IgD-negative memory B cell (primary cell): Measurements from ENCODE around the gene DHFR. TPM values are rescaled to one million over a fixed set of nuclear protein-coding genes. Genes with fewer than 3 reads are reported as not detected.
A peak's percentile ranks its signal among the peaks of the same experiment; 100 is the strongest.
"Not testable (repeated sequence)": the region's sequence is repeated elsewhere in the genome, so short reads cannot be mapped to it uniquely, and the experiment has no call there.

ENCODE experiments used
- H3K27ac Mint-ChIP-seq, 3 donors: one replicate each; pipeline ENCODE4 v1.8.0; 2020 to 2022; ENCODE audit warnings: mild to moderate bottlenecking in 3 of 3, mixed read lengths in 3 of 3, moderate library complexity in 1 of 3
- H3K27me3 Mint-ChIP-seq: one replicate; pipeline ENCODE4 v1.8.0; 2021; ENCODE audit warnings: mixed read lengths
- H3K36me3 Mint-ChIP-seq: one replicate; pipeline ENCODE4 v1.8.0; 2020; ENCODE audit warnings: mild to moderate bottlenecking, mixed read lengths
- H3K4me1 Mint-ChIP-seq, 3 donors: one replicate each; pipeline ENCODE4 v1.8.0; 2020 to 2022; ENCODE audit warnings: mixed read lengths in 3 of 3, mild to moderate bottlenecking in 1 of 3
- H3K4me3 Mint-ChIP-seq, 4 donors: one replicate each; pipeline ENCODE4 v1.8.0; 2020 to 2022; ENCODE audit warnings: mild to moderate bottlenecking in 4 of 4, mixed read lengths in 4 of 4, moderate library complexity in 3 of 4
- H3K9me3 Mint-ChIP-seq, 3 donors: one replicate each; pipeline ENCODE4 v1.8.0; 2020 to 2021; ENCODE audit warnings: mixed read lengths in 3 of 3, mild to moderate bottlenecking in 1 of 3
- polyA plus RNA-seq: library from polyadenylated mRNA; unstranded; fragments of 300-500 nt; fragmentation: Illumina TruSeq; gene quantifications from one replicate; pipeline ENCODE4 v1.2.3, GENCODE V29; 2021

Gene DHFR
- polyA plus RNA-seq, 1 donor from 2014 or later, result 4.2 TPM

DNA sequence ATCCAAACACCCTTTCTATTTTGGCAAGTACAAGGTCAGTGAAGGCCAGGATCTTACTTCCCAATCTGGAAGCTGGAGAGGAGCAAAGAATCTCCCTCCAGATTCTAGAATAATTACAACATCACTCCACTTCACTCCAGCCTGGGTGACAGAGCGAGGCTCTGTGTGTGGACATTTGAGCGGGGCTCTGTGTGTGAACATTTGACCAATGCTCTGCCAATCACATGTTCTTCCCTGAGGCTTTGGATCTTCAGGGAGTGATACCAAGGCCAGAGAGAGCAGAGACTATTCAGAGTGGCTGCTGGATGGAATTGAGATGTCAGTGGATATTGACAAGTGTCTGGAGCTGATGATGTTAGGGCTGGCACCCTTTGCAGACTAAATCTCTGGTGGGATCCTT lies 60.0 kb downstream of the DHFR start:
- no peaks in the 10 kb centered on the region for H3K9me3 Mint-ChIP-seq
- H3K4me3 Mint-ChIP-seq, result no peak overlapping the region
- peaks cover 0 to 2% (median 0%) of the 10 kb centered on the region in 3 donors for H3K4me1 Mint-ChIP-seq
- no peaks in the 10 kb centered on the region for H3K27me3 Mint-ChIP-seq
- no peaks in the 10 kb centered on the region for H3K36me3 Mint-ChIP-seq
- H3K27ac Mint-ChIP-seq, result no peak overlapping the region

DNA sequence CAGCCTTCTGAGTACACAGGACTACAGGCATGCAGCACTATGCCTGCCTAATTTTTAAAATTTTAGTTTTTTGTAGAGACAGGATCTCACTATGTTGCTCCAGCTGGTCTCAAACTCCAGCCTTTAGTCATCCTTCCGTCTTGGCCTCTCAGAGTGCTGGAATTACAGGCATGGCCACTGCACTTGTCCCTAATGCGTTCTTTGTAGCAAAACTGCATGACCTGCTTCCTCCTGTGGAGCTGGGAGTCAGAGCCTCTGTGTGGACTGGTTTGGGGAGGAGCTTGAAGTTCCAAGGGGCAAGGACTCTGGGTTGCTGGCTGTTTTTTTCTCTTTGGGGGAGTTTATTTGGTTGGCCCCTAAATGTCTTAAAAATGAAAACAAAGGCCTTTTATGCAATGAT lies 62.0 kb downstream of the DHFR start:
- H3K27ac Mint-ChIP-seq, result no peak overlapping the region
- no peaks in the 10 kb centered on the region for H3K9me3 Mint-ChIP-seq
- H3K36me3 Mint-ChIP-seq, result no peaks in the 10 kb centered on the region
- peaks cover 0 to 2% (median 0%) of the 10 kb centered on the region in 3 donors for H3K4me1 Mint-ChIP-seq
- H3K27me3 Mint-ChIP-seq, result no peaks in the 10 kb centered on the region
- no peak overlapping the region for H3K4me3 Mint-ChIP-seq

DNA sequence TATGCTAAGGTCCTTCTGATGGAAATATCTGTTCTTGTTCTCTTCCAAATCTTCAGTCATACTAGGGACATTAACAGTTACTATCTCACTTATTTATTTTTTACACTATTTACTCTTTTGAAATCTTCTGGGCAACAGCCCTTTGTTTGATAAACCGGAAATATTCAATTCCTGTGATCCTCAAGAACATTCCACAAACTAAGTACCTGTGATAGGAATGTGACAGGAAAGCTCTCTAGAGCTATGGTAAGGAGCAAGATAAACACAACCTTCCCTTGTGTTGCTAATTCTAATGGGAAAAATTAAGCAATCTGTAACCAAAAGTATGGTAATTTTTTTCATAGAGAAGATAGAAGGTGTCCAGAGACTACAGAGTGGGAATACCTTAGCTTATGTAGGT lies 62.7 kb downstream of the DHFR start:
- no peak overlapping the region for H3K4me3 Mint-ChIP-seq
- H3K4me1 Mint-ChIP-seq, result peaks cover 0 to 2% (median 0%) of the 10 kb centered on the region in 3 donors
- H3K27ac Mint-ChIP-seq, result peak overlapping the region in 1 of 3 donors; percentile 57
- no peaks in the 10 kb centered on the region for H3K27me3 Mint-ChIP-seq
- no peaks in the 10 kb centered on the region for H3K36me3 Mint-ChIP-seq
- H3K9me3 Mint-ChIP-seq, result no peaks in the 10 kb centered on the region

DNA sequence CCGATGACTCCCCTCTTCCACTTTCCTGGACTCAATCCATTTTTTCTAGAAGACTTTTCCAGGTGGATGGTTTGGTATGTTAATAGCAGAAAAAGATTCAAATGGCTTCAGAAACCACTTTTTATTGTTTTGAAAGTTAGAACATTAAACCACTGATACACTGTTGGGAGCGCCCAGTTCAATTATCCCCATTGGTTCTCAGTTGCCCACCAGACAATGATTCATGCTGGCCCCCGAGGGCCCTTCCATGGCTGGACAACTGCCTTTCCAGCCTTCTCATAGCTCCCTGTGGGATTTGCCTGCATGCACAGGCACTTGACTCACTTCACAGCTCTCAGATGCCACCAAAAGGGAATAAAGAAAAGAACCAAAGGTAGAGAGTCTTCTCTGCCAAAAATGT lies 63.4 kb downstream of the DHFR start:
- no peak overlapping the region for H3K4me3 Mint-ChIP-seq
- no peaks in the 10 kb centered on the region for H3K27me3 Mint-ChIP-seq
- H3K36me3 Mint-ChIP-seq, result no peaks in the 10 kb centered on the region
- H3K9me3 Mint-ChIP-seq, result no peaks in the 10 kb centered on the region
- H3K27ac Mint-ChIP-seq, result no peak overlapping the region
- H3K4me1 Mint-ChIP-seq, result peaks cover 0 to 2% (median 0%) of the 10 kb centered on the region in 3 donors

DNA sequence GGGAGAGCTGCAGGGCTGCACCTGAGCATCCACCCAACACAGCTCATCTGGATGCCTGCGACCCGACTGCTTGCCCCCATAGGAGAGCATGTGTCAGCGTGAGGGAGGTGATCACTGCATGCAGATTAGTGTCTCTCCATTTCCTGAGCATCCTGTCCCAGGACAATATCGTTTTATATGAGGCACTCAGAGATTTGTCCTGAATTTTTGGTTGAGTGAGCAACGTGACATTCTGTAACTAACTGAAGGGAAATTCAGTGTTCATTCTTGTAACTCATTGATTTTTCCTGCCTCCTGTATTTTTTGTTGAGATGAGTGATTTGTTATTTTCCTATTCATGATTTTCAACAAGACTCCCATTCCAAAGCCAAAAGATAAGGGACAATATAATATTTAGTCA lies 64.0 kb downstream of the DHFR start:
- Mint-ChIP-seq H3K4me3 (no peak overlapping the region), H3K9me3 (no peaks in the 10 kb centered on the region), H3K27ac (no peak overlapping the region), H3K4me1 (peaks cover 0 to 2% (median 0%) of the 10 kb centered on the region in 3 donors), H3K27me3 (no peaks in the 10 kb centered on the region), H3K36me3 (no peaks in the 10 kb centered on the region)

DNA sequence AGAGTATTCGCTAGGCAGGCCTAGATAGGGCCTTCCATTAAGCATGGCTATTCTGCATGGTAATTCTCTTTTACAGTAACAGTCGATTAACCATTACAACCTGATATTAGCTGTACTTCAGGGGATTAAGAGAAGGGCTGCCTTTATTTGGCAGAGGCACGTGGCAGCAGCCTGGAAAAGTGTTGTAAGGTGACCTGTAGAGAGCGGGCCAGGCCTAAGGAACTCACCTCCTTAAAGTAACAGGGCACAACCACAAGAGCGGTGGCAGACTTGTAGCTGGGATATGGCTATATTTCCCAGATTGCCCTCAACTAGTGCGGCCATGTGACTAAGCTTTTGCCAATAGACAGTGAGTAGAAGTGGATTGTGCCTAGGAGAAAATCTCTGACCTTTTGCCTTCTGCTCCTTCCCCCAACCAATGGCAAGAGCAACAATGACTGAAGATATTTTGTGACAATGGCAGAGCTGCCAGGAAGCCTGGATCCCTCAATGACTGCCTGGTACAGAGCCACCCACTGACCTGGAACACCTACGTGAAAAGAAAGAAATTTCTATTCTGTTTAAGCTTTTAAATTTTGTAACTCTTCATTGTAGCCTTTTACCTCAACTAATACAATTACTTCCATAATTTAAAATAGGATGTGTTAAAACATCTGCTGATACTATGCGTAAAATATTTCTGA lies 65.8 kb downstream of the DHFR start:
- no peak overlapping the region for H3K27ac Mint-ChIP-seq
- H3K4me3 Mint-ChIP-seq, result no peak overlapping the region
- peaks cover 4% of the 10 kb centered on the region for H3K36me3 Mint-ChIP-seq

DNA sequence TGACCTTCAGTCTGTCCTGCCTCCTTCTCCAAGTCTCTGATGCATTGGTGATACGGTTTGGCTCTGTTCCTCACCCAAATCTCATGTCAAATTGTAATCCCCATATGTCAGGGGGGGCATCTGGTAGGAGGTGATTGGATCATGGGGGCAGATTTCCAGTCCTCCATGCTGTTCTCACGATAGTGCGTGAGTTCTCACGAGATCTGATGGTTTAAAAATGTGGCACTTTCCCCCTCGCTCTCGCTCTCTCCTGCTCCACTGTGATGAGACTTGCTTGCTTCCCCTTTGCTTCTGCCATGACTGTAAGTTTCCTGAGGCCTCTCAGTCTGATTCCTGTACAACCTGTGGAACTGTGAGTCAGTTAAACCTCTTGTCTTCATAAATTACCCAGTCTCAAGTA lies 70.0 kb downstream of the DHFR start:
- Mint-ChIP-seq H3K36me3 (peaks cover 4% of the 10 kb centered on the region), H3K4me1 (no peaks in the 10 kb centered on the region), H3K27me3 (peaks cover 2% of the 10 kb centered on the region), H3K9me3 (peaks cover 0 to 1% (median 0%) of the 10 kb centered on the region in 3 donors), H3K27ac (no peak overlapping the region), H3K4me3 (no peak overlapping the region)

More for the DNA sequence above, 65.8 kb downstream of the DHFR start:
- Mint-ChIP-seq H3K4me1 (peaks cover 0 to 2% (median 0%) of the 10 kb centered on the region in 3 donors), H3K9me3 (no peaks in the 10 kb centered on the region), H3K27me3 (no peaks in the 10 kb centered on the region)

DNA sequence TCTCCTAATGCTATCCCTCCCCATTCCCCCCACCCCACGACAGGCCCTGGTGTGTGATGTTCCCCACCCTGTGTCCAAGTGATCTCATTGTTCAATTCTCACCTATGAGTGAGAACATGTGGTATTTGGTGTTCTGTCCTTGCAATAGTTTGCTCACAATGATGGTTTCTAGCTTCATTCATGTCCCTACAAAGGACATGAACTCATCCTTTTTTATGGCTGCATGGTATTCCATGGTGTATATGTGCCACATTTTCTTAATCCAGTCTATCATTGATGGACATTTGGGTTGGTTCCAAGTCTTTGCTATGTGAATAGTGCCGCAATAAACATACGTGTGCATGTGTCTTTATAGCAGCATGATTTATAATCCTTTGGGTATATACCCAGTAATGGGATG lies 74.5 kb downstream of the DHFR start:
- H3K4me3 Mint-ChIP-seq, H3K36me3 Mint-ChIP-seq, H3K27me3 Mint-ChIP-seq, H3K9me3 Mint-ChIP-seq, H3K4me1 Mint-ChIP-seq, H3K27ac Mint-ChIP-seq: not testable (repeated sequence)

DNA sequence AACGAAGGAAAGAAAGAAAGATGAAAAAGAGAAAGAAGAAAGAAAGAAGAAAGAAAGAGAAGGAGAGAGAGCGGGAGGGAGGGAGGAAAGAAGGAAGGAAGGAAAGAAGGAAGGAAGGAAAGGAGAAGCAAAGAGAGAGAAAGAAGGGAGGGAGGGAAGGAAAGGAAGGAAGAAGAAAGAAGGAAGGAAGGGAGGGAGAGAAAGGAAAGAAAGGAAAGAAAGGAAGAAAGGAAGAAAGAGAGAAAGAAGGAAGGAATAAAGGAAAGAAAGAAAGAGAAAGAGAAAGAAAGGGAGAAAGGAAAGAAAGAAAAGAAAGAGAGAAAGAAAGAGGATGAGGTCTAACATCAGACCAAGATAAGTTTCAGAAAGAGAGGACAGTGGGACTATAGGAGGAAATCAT lies 75.7 kb downstream of the DHFR start:
- Mint-ChIP-seq H3K36me3 (no peaks in the 10 kb centered on the region), H3K27ac (no peak overlapping the region), H3K4me3 (no peak overlapping the region), H3K9me3 (peaks cover 0 to 5% (median 2%) of the 10 kb centered on the region in 3 donors), H3K4me1 (peaks cover 0 to 2% (median 0%) of the 10 kb centered on the region in 3 donors), H3K27me3 (peaks cover 8% of the 10 kb centered on the region)

DNA sequence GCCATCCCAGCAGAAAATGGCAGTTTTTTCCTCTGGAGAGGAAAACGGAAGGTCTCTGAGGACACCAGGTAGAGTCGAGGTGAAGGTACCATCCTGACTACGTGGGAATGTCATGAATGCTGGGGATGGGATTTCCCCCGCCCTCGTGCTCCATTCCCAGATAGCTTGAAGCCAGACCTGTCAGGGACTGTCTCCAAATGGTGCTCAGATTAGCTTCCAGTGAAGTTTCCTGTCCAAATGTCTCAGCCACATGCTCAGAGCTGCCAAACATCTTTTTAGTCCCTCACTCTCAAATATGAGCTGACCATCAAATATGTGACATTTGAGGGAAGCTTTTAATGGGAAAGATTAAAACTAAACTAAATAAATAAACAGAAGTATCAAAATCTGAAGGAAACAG lies 77.1 kb downstream of the DHFR start:
- Mint-ChIP-seq H3K36me3 (no peaks in the 10 kb centered on the region), H3K9me3 (peaks cover 0 to 7% (median 2%) of the 10 kb centered on the region in 3 donors), H3K27me3 (peaks cover 15% of the 10 kb centered on the region), H3K27ac (no peak overlapping the region), H3K4me1 (peaks cover 0 to 2% (median 0%) of the 10 kb centered on the region in 3 donors), H3K4me3 (no peak overlapping the region)

DNA sequence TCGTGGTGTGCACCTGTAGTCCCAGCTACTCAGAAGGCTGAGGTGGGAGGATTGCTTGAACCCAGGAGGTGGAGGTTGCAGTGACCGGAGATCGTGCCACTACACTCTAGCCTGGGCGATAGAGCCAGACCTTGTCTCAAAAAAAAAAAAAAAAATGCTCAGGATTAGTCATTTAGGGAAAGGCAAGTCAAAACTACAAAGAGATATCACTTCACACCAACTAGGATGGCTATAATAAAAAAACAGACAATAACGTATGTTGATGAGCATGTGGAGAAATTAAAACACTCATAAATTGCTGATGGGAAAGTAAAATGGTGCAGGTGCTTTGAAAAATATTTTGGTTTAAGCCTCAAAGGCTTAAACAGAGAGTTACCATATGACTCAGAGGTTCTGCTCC lies 78.4 kb downstream of the DHFR start:
- Mint-ChIP-seq H3K4me1 (peaks cover 0 to 2% (median under 1%) of the 10 kb centered on the region in 3 donors), H3K27ac (no peak overlapping the region), H3K4me3 (no peak overlapping the region), H3K27me3 (peaks cover 28% of the 10 kb centered on the region), H3K36me3 (no peaks in the 10 kb centered on the region), H3K9me3 (peaks cover 0 to 7% (median 2%) of the 10 kb centered on the region in 3 donors)

Other genes with a start within 250 kb of the DHFR start
- 7.7 TPM for gene ZFYVE16, start 246.9 kb downstream of the DHFR start, polyA plus RNA-seq
- gene FAM151B, start 166.9 kb downstream of the DHFR start, polyA plus RNA-seq, result not detected
- gene ANKRD34B, start 84.7 kb downstream of the DHFR start, polyA plus RNA-seq, result not detected
- gene MSH3, start 331 bp downstream of the DHFR start, polyA plus RNA-seq, result 11.7 TPM